ENCODE measurements around the gene WNK2. TPM values are rescaled to one million over a fixed set of nuclear protein-coding genes. Genes with fewer than 3 reads are reported as not detected.

WNK2 gene
- total and polyA plus RNA-seq, 4 experiments from 2014 or later = 0.26 TPM; not detected in 3

- H3K27me3 Mint-ChIP-seq = peaks cover 9 to 20% of the 10 kb centered on the region in 2 donors
- no peaks in the 10 kb centered on the region for H3K36me3 ChIP-seq (ENCODE audit: insufficient read depth, low read length)
- CTCF ChIA-PET (ENCODE audit: partially characterized antibody) = interaction anchor here (2.2 kb wide), 1 partner anchor 209 kb away, joined by 4 read pairs; no protein-coding TSS in a partner anchor
- H3K9me3 Mint-ChIP-seq = no peaks in the 10 kb centered on the region
- no peaks in the 10 kb centered on the region for H3K36me3 Mint-ChIP-seq
- no peak overlapping the region for H3K27ac ChIP-seq (ENCODE audit: low read depth, low read length)
- H3K4me3 Mint-ChIP-seq = no peak overlapping the region
- intact Hi-C loops (cut with micrococcal nuclease) = no loop called here
- POLR2A ChIA-PET (ENCODE audit: partially characterized antibody) = no interaction called here
- no peak overlapping the region for H3K27ac Mint-ChIP-seq
- no peak overlapping the region for H3K4me3 ChIP-seq (ENCODE audit: low read length in 2 of 2)
- H3K4me1 ChIP-seq (ENCODE audit: insufficient read depth, low read length) = no peaks in the 10 kb centered on the region
- DNase-seq = no peak
- no peaks in the 10 kb centered on the region for H3K9me3 ChIP-seq (ENCODE audit: control insufficient read depth in 1 of 2, low read length in 2 of 2)
- peaks cover 8% of the 10 kb centered on the region for H3K27me3 ChIP-seq (ENCODE audit: insufficient read depth, low read length)
- peaks cover 5 to 12% (median 7%) of the 10 kb centered on the region in 4 donors for H3K4me1 Mint-ChIP-seq
Observed at GRCh38 chr9:93315960-93316359, 132.0 kb downstream of the WNK2 start.

GRCh38 chr9:93316726-93317494 is 133.0 kb downstream of the WNK2 start:
- Histone ChIP-seq H3K9me3 (ENCODE audit: control insufficient read depth in 1 of 2, low read length in 2 of 2) (no peaks in the 10 kb centered on the region), H3K4me1 (ENCODE audit: insufficient read depth, low read length) (no peaks in the 10 kb centered on the region), H3K27ac (ENCODE audit: low read depth, low read length) (no peak overlapping the region), H3K36me3 (ENCODE audit: insufficient read depth, low read length) (no peaks in the 10 kb centered on the region), H3K27me3 (ENCODE audit: insufficient read depth, low read length) (peaks cover 8% of the 10 kb centered on the region), H3K4me3 (ENCODE audit: low read length in 2 of 2) (no peak overlapping the region)
- H3K4me1 Mint-ChIP-seq = peaks cover 5 to 12% (median 7%) of the 10 kb centered on the region in 4 donors
- no peak overlapping the region for H3K27ac Mint-ChIP-seq
- H3K27me3 Mint-ChIP-seq = peaks cover 9 to 19% of the 10 kb centered on the region in 2 donors
- H3K4me3 Mint-ChIP-seq = no peak overlapping the region
- no peaks in the 10 kb centered on the region for H3K9me3 Mint-ChIP-seq
- POLR2A ChIA-PET (ENCODE audit: partially characterized antibody) = interaction anchor here (0.6 kb wide), 1 partner anchor 140 kb away, joined by 3 read pairs; no protein-coding TSS in a partner anchor
- CTCF ChIA-PET (ENCODE audit: partially characterized antibody) = interaction anchor here (2.2 kb wide), 1 partner anchor 210 kb away, joined by 4 read pairs; no protein-coding TSS in a partner anchor
- no peak for DNase-seq
- intact Hi-C loops (cut with micrococcal nuclease) = no loop called here
- H3K36me3 Mint-ChIP-seq = no peaks in the 10 kb centered on the region

GRCh38 chr9:93317495-93318094 is 133.7 kb downstream of the WNK2 start:
- peaks cover 8% of the 10 kb centered on the region for H3K27me3 ChIP-seq (ENCODE audit: insufficient read depth, low read length)
- no peak overlapping the region for H3K4me3 ChIP-seq (ENCODE audit: low read length in 2 of 2)
- no peak overlapping the region for H3K27ac Mint-ChIP-seq
- no peaks in the 10 kb centered on the region for H3K36me3 ChIP-seq (ENCODE audit: insufficient read depth, low read length)
- no peaks in the 10 kb centered on the region for H3K36me3 Mint-ChIP-seq
- H3K9me3 ChIP-seq (ENCODE audit: control insufficient read depth in 1 of 2, low read length in 2 of 2) = no peaks in the 10 kb centered on the region
- ChIA-PET POLR2A (ENCODE audit: partially characterized antibody) (no interaction called here), CTCF (ENCODE audit: partially characterized antibody) (no interaction called here)
- peak overlapping the region in 3 of 8 donors; percentile 15 to 22 (median 17) for H3K4me3 Mint-ChIP-seq
- H3K9me3 Mint-ChIP-seq = no peaks in the 10 kb centered on the region
- intact Hi-C loops (cut with micrococcal nuclease) = no loop called here
- peaks cover 5 to 11% (median 7%) of the 10 kb centered on the region in 4 donors for H3K4me1 Mint-ChIP-seq
- H3K4me1 ChIP-seq (ENCODE audit: insufficient read depth, low read length) = no peaks in the 10 kb centered on the region
- DNase-seq = no peak
- H3K27ac ChIP-seq (ENCODE audit: low read depth, low read length) = no peak overlapping the region
- H3K27me3 Mint-ChIP-seq = peaks cover 8 to 18% of the 10 kb centered on the region in 2 donors

- Histone ChIP-seq H3K27ac (ENCODE audit: low read depth, low read length) (no peak overlapping the region), H3K27me3 (ENCODE audit: insufficient read depth, low read length) (peaks cover 8% of the 10 kb centered on the region), H3K4me3 (ENCODE audit: low read length in 2 of 2) (no peak overlapping the region), H3K4me1 (ENCODE audit: insufficient read depth, low read length) (no peaks in the 10 kb centered on the region), H3K36me3 (ENCODE audit: insufficient read depth, low read length) (no peaks in the 10 kb centered on the region), H3K9me3 (ENCODE audit: control insufficient read depth in 1 of 2, low read length in 2 of 2) (no peaks in the 10 kb centered on the region)
- Mint-ChIP-seq H3K9me3 (no peaks in the 10 kb centered on the region), H3K36me3 (no peaks in the 10 kb centered on the region), H3K4me1 (peaks cover 3 to 6% (median 5%) of the 10 kb centered on the region in 4 donors), H3K4me3 (no peak overlapping the region), H3K27ac (no peak overlapping the region), H3K27me3 (peaks cover 3 to 13% of the 10 kb centered on the region in 2 donors)
- DNase-seq = no peak
- intact Hi-C loops (cut with micrococcal nuclease) = no loop called here
- POLR2A ChIA-PET (ENCODE audit: partially characterized antibody) = no interaction called here
- CTCF ChIA-PET (ENCODE audit: partially characterized antibody) = no interaction called here
Observed at GRCh38 chr9:93318480-93318879, 134.5 kb downstream of the WNK2 start.

- no peak overlapping the region for H3K27ac ChIP-seq (ENCODE audit: low read depth, low read length)
- Mint-ChIP-seq H3K36me3 (no peaks in the 10 kb centered on the region), H3K4me1 (peaks cover 3 to 6% (median 5%) of the 10 kb centered on the region in 4 donors), H3K27ac (no peak overlapping the region), H3K4me3 (no peak overlapping the region), H3K27me3 (peaks cover 3 to 17% of the 10 kb centered on the region in 2 donors), H3K9me3 (no peaks in the 10 kb centered on the region)
- H3K4me1 ChIP-seq (ENCODE audit: insufficient read depth, low read length) = no peaks in the 10 kb centered on the region
- no peaks in the 10 kb centered on the region for H3K9me3 ChIP-seq (ENCODE audit: control insufficient read depth in 1 of 2, low read length in 2 of 2)
- no peak for DNase-seq
- H3K27me3 ChIP-seq (ENCODE audit: insufficient read depth, low read length) = peaks cover 8% of the 10 kb centered on the region
- no peak overlapping the region for H3K4me3 ChIP-seq (ENCODE audit: low read length in 2 of 2)
- intact Hi-C loops (cut with micrococcal nuclease) = no loop called here
- ChIA-PET POLR2A (ENCODE audit: partially characterized antibody) (no interaction called here), CTCF (ENCODE audit: partially characterized antibody) (no interaction called here)
- no peaks in the 10 kb centered on the region for H3K36me3 ChIP-seq (ENCODE audit: insufficient read depth, low read length)
Observed at GRCh38 chr9:93319301-93319991, 135.5 kb downstream of the WNK2 start.

GRCh38 chr9:93319992-93320500 is 136.1 kb downstream of the WNK2 start:
- Histone ChIP-seq H3K4me3 (ENCODE audit: low read length in 2 of 2) (no peak overlapping the region), H3K4me1 (ENCODE audit: insufficient read depth, low read length) (no peaks in the 10 kb centered on the region), H3K27ac (ENCODE audit: low read depth, low read length) (no peak overlapping the region), H3K36me3 (ENCODE audit: insufficient read depth, low read length) (no peaks in the 10 kb centered on the region), H3K9me3 (ENCODE audit: control insufficient read depth in 1 of 2, low read length in 2 of 2) (no peaks in the 10 kb centered on the region), H3K27me3 (ENCODE audit: insufficient read depth, low read length) (peaks cover 8% of the 10 kb centered on the region)
- CTCF ChIA-PET (ENCODE audit: partially characterized antibody) = no interaction called here
- peaks cover 6 to 20% of the 10 kb centered on the region in 2 donors for H3K27me3 Mint-ChIP-seq
- H3K36me3 Mint-ChIP-seq = no peaks in the 10 kb centered on the region
- H3K9me3 Mint-ChIP-seq = no peaks in the 10 kb centered on the region
- peaks cover 3 to 6% (median 5%) of the 10 kb centered on the region in 4 donors for H3K4me1 Mint-ChIP-seq
- intact Hi-C loops (cut with micrococcal nuclease) = no loop called here
- POLR2A ChIA-PET (ENCODE audit: partially characterized antibody) = no interaction called here
- H3K27ac Mint-ChIP-seq = no peak overlapping the region
- DNase-seq = no peak
- no peak overlapping the region for H3K4me3 Mint-ChIP-seq

GRCh38 chr9:93320591-93321219 is 136.8 kb downstream of the WNK2 start:
- Mint-ChIP-seq H3K4me3 (no peak overlapping the region), H3K4me1 (peaks cover 2 to 6% (median 5%) of the 10 kb centered on the region in 4 donors), H3K27me3 (peaks cover 7 to 21% of the 10 kb centered on the region in 2 donors), H3K9me3 (no peaks in the 10 kb centered on the region), H3K36me3 (no peaks in the 10 kb centered on the region), H3K27ac (no peak overlapping the region)
- Histone ChIP-seq H3K27me3 (ENCODE audit: insufficient read depth, low read length) (peaks cover 8% of the 10 kb centered on the region), H3K4me1 (ENCODE audit: insufficient read depth, low read length) (no peaks in the 10 kb centered on the region), H3K4me3 (ENCODE audit: low read length in 2 of 2) (no peak overlapping the region), H3K9me3 (ENCODE audit: control insufficient read depth in 1 of 2, low read length in 2 of 2) (no peaks in the 10 kb centered on the region), H3K36me3 (ENCODE audit: insufficient read depth, low read length) (no peaks in the 10 kb centered on the region), H3K27ac (ENCODE audit: low read depth, low read length) (no peak overlapping the region)
- no peak for DNase-seq
- CTCF ChIA-PET (ENCODE audit: partially characterized antibody) = no interaction called here
- intact Hi-C loops (cut with micrococcal nuclease) = no loop called here
- POLR2A ChIA-PET (ENCODE audit: partially characterized antibody) = no interaction called here
